ENCODE data around the gene SFXN2.
"Not testable (repeated sequence)": the region's sequence is repeated elsewhere in the genome, so short reads cannot be mapped to it uniquely, and the experiment has no call there.

The SFXN2 gene, protein sequence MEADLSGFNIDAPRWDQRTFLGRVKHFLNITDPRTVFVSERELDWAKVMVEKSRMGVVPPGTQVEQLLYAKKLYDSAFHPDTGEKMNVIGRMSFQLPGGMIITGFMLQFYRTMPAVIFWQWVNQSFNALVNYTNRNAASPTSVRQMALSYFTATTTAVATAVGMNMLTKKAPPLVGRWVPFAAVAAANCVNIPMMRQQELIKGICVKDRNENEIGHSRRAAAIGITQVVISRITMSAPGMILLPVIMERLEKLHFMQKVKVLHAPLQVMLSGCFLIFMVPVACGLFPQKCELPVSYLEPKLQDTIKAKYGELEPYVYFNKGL

GRCh38 chr10:102714621-102715455 lies at the start of gene SFXN2:
SFXN2 (plus strand) TSS chr10:102714636; CDS start chr10:102726637, 12,001 bp downstream.
- H3K36me3 ChIP-seq (ENCODE audit: control insufficient read depth, insufficient read depth, low read length), result no peaks in the 10 kb centered on the region
- no peak within 1 kb of the TSS for H3K27ac ChIP-seq (ENCODE audit: low read length)
- DNase-seq (ENCODE audit: low read depth, low spot score), result no peak
- no CpG with 5 or more reads among the region's 46 CpGs for WGBS (ENCODE audit: insufficient coverage, insufficient read length)
- H3K9me3 ChIP-seq (ENCODE audit: control insufficient read depth, insufficient read depth, low read length), result no peaks in the 10 kb centered on the region
- no peaks in the 10 kb centered on the region for H3K27me3 ChIP-seq (ENCODE audit: control insufficient read depth, insufficient read depth, low read length)
- peak within 1 kb of the TSS; percentile 73; the same call in 1 of the 2 replicates for H3K4me3 ChIP-seq (ENCODE audit: low read length)
- peaks cover 4% of the 10 kb centered on the region; the same call in 1 of the 2 replicates for H3K4me1 ChIP-seq (ENCODE audit: control insufficient read depth, insufficient read depth, low read length)

GRCh38 chr10:102665904-102666509 lies 48.4 kb upstream of the SFXN2 start:
- Histone ChIP-seq H3K27me3 (ENCODE audit: control insufficient read depth, insufficient read depth, low read length) (no peaks in the 10 kb centered on the region), H3K36me3 (ENCODE audit: control insufficient read depth, insufficient read depth, low read length) (no peaks in the 10 kb centered on the region), H3K4me1 (ENCODE audit: control insufficient read depth, insufficient read depth, low read length) (peaks cover 5% of the 10 kb centered on the region), H3K4me3 (ENCODE audit: low read length) (no peak overlapping the region), H3K27ac (ENCODE audit: low read length) (no peak overlapping the region), H3K9me3 (ENCODE audit: control insufficient read depth, insufficient read depth, low read length) (no peaks in the 10 kb centered on the region)
- no CpG with 5 or more reads among the region's 9 CpGs for WGBS (ENCODE audit: insufficient coverage, insufficient read length)
- DNase-seq (ENCODE audit: low read depth, low spot score), result no peak

GRCh38 chr10:102667411-102667810 lies 47.0 kb upstream of the SFXN2 start:
- H3K27ac ChIP-seq (ENCODE audit: low read length); H3K36me3 ChIP-seq (ENCODE audit: control insufficient read depth, insufficient read depth, low read length); DNase-seq (ENCODE audit: low read depth, low spot score); H3K27me3 ChIP-seq (ENCODE audit: control insufficient read depth, insufficient read depth, low read length); H3K9me3 ChIP-seq (ENCODE audit: control insufficient read depth, insufficient read depth, low read length); H3K4me3 ChIP-seq (ENCODE audit: low read length); H3K4me1 ChIP-seq (ENCODE audit: control insufficient read depth, insufficient read depth, low read length): not testable (repeated sequence)
- WGBS (ENCODE audit: insufficient coverage, insufficient read length), result no CpG with 5 or more reads among the region's 4 CpGs

GRCh38 chr10:102668326-102669107 lies 45.9 kb upstream of the SFXN2 start:
- DNase-seq (ENCODE audit: low read depth, low spot score), result no peak
- no CpG with 5 or more reads among the region's 10 CpGs for WGBS (ENCODE audit: insufficient coverage, insufficient read length)
- Histone ChIP-seq H3K36me3 (ENCODE audit: control insufficient read depth, insufficient read depth, low read length) (no peaks in the 10 kb centered on the region), H3K4me1 (ENCODE audit: control insufficient read depth, insufficient read depth, low read length) (no peaks in the 10 kb centered on the region), H3K27me3 (ENCODE audit: control insufficient read depth, insufficient read depth, low read length) (no peaks in the 10 kb centered on the region), H3K4me3 (ENCODE audit: low read length) (no peak overlapping the region), H3K27ac (ENCODE audit: low read length) (no peak overlapping the region), H3K9me3 (ENCODE audit: control insufficient read depth, insufficient read depth, low read length) (no peaks in the 10 kb centered on the region)

- no CpG with 5 or more reads among the region's 7 CpGs for WGBS (ENCODE audit: insufficient coverage, insufficient read length)
- Histone ChIP-seq H3K4me1 (ENCODE audit: control insufficient read depth, insufficient read depth, low read length) (peaks cover 2% of the 10 kb centered on the region; the same call in 1 of the 2 replicates), H3K4me3 (ENCODE audit: low read length) (no peak overlapping the region), H3K27me3 (ENCODE audit: control insufficient read depth, insufficient read depth, low read length) (no peaks in the 10 kb centered on the region), H3K27ac (ENCODE audit: low read length) (no peak overlapping the region), H3K36me3 (ENCODE audit: control insufficient read depth, insufficient read depth, low read length) (no peaks in the 10 kb centered on the region), H3K9me3 (ENCODE audit: control insufficient read depth, insufficient read depth, low read length) (no peaks in the 10 kb centered on the region)
- no peak for DNase-seq (ENCODE audit: low read depth, low spot score)
These were observed 45.0 kb upstream of the SFXN2 start for GRCh38 chr10:102669206-102670064.

DNA sequence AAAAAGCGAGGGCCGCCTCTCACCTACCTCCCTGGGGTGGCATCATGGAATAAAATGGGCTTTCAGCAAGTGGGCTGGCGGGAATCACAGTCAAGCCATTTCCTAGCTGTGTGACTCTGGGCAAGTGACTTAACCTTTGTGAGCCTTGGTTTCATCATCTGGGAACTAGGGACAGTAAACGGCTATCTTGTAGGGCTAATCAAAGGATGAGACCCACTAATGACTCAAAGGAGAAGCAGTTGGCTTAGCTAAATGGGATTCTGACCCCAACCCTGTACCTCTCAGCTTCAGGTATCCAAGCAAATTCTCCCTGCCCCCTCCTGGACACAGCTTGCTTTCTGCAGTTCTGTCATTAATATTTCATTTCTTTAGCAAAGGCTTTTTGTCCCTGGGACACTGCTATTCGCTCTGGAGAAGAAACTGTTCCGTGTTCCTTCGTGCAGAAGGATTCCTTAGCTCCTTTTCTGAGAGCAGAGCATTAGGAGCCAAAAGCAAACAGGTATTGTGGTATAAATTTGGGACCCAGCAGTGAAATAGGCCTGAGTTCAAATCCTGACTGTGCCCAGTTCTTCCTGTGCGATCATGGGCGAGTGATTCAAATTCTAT lies 44.3 kb upstream of the SFXN2 start:
- H3K36me3 ChIP-seq (ENCODE audit: control insufficient read depth, insufficient read depth, low read length), result no peaks in the 10 kb centered on the region
- no peak overlapping the region for H3K4me3 ChIP-seq (ENCODE audit: low read length)
- no CpG with 5 or more reads among the region's 9 CpGs for WGBS (ENCODE audit: insufficient coverage, insufficient read length)
- DNase-seq (ENCODE audit: low read depth, low spot score), result no peak
- no peak overlapping the region for H3K27ac ChIP-seq (ENCODE audit: low read length)
- no peaks in the 10 kb centered on the region for H3K9me3 ChIP-seq (ENCODE audit: control insufficient read depth, insufficient read depth, low read length)
- no peaks in the 10 kb centered on the region for H3K27me3 ChIP-seq (ENCODE audit: control insufficient read depth, insufficient read depth, low read length)
- H3K4me1 ChIP-seq (ENCODE audit: control insufficient read depth, insufficient read depth, low read length), result peaks cover 3% of the 10 kb centered on the region

GRCh38 chr10:102670871-102671434 lies 43.5 kb upstream of the SFXN2 start:
- no peak for DNase-seq (ENCODE audit: low read depth, low spot score)
- no peaks in the 10 kb centered on the region for H3K27me3 ChIP-seq (ENCODE audit: control insufficient read depth, insufficient read depth, low read length)
- H3K9me3 ChIP-seq (ENCODE audit: control insufficient read depth, insufficient read depth, low read length), result no peaks in the 10 kb centered on the region
- H3K36me3 ChIP-seq (ENCODE audit: control insufficient read depth, insufficient read depth, low read length), result no peaks in the 10 kb centered on the region
- no peak overlapping the region for H3K4me3 ChIP-seq (ENCODE audit: low read length)
- no CpG with 5 or more reads among the region's 6 CpGs for WGBS (ENCODE audit: insufficient coverage, insufficient read length)
- peaks cover 7% of the 10 kb centered on the region for H3K4me1 ChIP-seq (ENCODE audit: control insufficient read depth, insufficient read depth, low read length)
- H3K27ac ChIP-seq (ENCODE audit: low read length), result no peak overlapping the region

DNA sequence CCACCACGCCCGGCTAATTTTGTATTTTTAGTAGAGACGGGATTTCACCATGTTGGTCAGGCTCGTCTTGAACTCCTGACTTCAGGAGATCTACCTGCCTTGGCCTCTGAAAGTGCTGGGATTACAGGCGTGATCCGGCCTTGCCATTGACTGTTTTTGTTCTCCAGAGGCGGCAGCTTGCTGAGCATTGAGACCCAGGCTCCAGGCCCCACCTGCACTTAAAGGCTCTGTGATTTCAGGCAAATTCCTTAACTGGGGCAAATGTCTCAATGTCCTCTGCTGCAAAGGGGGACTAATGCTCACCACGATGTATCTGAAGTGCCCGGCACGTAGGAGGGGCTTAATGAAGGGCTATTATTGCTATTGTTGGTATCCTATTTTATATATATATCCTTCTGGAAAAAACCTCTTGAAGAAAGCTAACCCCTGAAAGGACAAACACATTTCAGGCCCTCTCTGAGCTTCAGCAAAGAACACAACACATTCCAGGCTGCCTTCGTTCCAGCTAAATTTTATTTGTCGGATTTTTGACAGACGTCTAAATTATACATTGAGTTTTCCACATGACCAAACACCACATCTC lies 41.1 kb upstream of the SFXN2 start:
- Histone ChIP-seq H3K4me1 (ENCODE audit: control insufficient read depth, insufficient read depth, low read length) (peaks cover 10% of the 10 kb centered on the region), H3K27ac (ENCODE audit: low read length) (no peak overlapping the region), H3K9me3 (ENCODE audit: control insufficient read depth, insufficient read depth, low read length) (no peaks in the 10 kb centered on the region), H3K27me3 (ENCODE audit: control insufficient read depth, insufficient read depth, low read length) (no peaks in the 10 kb centered on the region), H3K4me3 (ENCODE audit: low read length) (no peak overlapping the region), H3K36me3 (ENCODE audit: control insufficient read depth, insufficient read depth, low read length) (no peaks in the 10 kb centered on the region)
- WGBS (ENCODE audit: insufficient coverage, insufficient read length), result no CpG with 5 or more reads among the region's 13 CpGs
- no peak for DNase-seq (ENCODE audit: low read depth, low spot score)
